MM.1S (cell line): Measurements from ENCODE around the gene MX1.

Experiments
- DNase-seq: peaks from one replicate; pipeline ENCODE4 v3.0.0-alpha.2; 2015
- H2AFZ ChIP-seq: fragments of 300-600 bp; sonication (generic); 2 replicates; pipeline ENCODE4 v1.6.0; 2016; ENCODE audit warnings: antibody characterized with exemption, low read length
- H3F3A ChIP-seq: fragments of 300-600 bp; sonication (generic); 2 replicates; pipeline ENCODE4 v1.6.1; 2016; ENCODE audit warnings: mild to moderate bottlenecking, antibody characterized with exemption, low read length, moderate library complexity, mixed read lengths; ENCODE audit not compliant: insufficient read depth
- H3K27ac ChIP-seq: fragments of 300-600 bp; sonication (generic); 2 replicates; pipeline ENCODE4 v1.5.1; 2016; ENCODE audit warnings: mild to moderate bottlenecking, low read length
- H3K27me3 ChIP-seq: fragments of 300-600 bp; sonication (generic); replicated peaks from 2 replicates; pipeline ENCODE4 v1.6.0; 2016; ENCODE audit warnings: low read length; ENCODE audit not compliant: insufficient read depth
- H3K36me3 ChIP-seq: fragments of 300-600 bp; sonication (generic); replicated peaks from 2 replicates; pipeline ENCODE4 v1.6.1; 2016; ENCODE audit warnings: mild to moderate bottlenecking, low read length, mixed read lengths; ENCODE audit not compliant: insufficient read depth
- H3K4me1 ChIP-seq: fragments of 300-600 bp; sonication (generic); 2 replicates; pipeline ENCODE4 v1.6.1; 2016; ENCODE audit warnings: low read length, mixed read lengths
- H3K4me2 ChIP-seq: fragments of 300-600 bp; sonication (generic); 2 replicates; pipeline ENCODE4 v1.6.0; 2016; ENCODE audit warnings: low read depth, low read length
- H3K4me3 ChIP-seq: fragments of 300-600 bp; sonication (generic); 2 replicates; pipeline ENCODE4 v1.5.1; 2016; ENCODE audit warnings: low read length, mixed read lengths
- H3K79me2 ChIP-seq: fragments of 300-600 bp; sonication (generic); 2 replicates; pipeline ENCODE4 v1.6.1; 2016; ENCODE audit warnings: mixed run types, low read length, mixed read lengths
- H3K9ac ChIP-seq: fragments of 300-600 bp; sonication (generic); 2 replicates; pipeline ENCODE4 v1.6.1; 2016; ENCODE audit warnings: low read length, mixed read lengths
- H3K9me2 ChIP-seq: fragments of 300-600 bp; sonication (generic); replicated peaks from 2 replicates; pipeline ENCODE4 v1.6.1; 2016; ENCODE audit warnings: mild to moderate bottlenecking, low read length, mixed read lengths; ENCODE audit not compliant: insufficient read depth
- H3K9me3 ChIP-seq: fragments of 300-600 bp; sonication (generic); replicated peaks from 2 replicates; pipeline ENCODE4 v1.6.1; 2016; ENCODE audit warnings: mild to moderate bottlenecking, low read length, mixed read lengths; ENCODE audit not compliant: insufficient read depth
- H4K20me1 ChIP-seq: fragments of 300-600 bp; sonication (generic); 2 replicates; pipeline ENCODE4 v1.6.1; 2016; ENCODE audit warnings: mild to moderate bottlenecking, low read length, moderate library complexity, mixed read lengths; ENCODE audit not compliant: insufficient read depth
- CTCF ChIP-seq: fragments of 300-600 bp; sonication (generic); IDR thresholded peaks from 2 replicates; pipeline ENCODE4 v1.5.1; 2016; ENCODE audit warnings: antibody characterized with exemption, low read length, mixed read lengths
- EZH2 ChIP-seq: fragments of 300-600 bp; sonication (generic); optimal IDR thresholded peaks from 2 replicates; pipeline ENCODE3; 2017; ENCODE audit warnings: low read depth, mild to moderate bottlenecking, antibody characterized with exemption, low read length, mixed read lengths
- EZH2phosphoT487 ChIP-seq: fragments of 300-600 bp; sonication (generic); IDR thresholded peaks from 2 replicates; pipeline ENCODE4 v1.6.1; 2018; ENCODE audit warnings: antibody characterized with exemption, low read length

The MX1 gene

GRCh38 chr21:41500363-41500762 is 74.3 kb downstream of the MX1 start:
- Histone ChIP-seq H3K9me2 (no peaks in the 10 kb centered on the region), H3K4me3 (no peak overlapping the region), H3K4me2 (no peak overlapping the region), H3K27me3 (peaks cover 16% of the 10 kb centered on the region), H4K20me1 (no peaks in the 10 kb centered on the region), H3K79me2 (no peaks in the 10 kb centered on the region), H3K9ac (no peak overlapping the region), H3K4me1 (0 out of 2 replicates have a peak, but pooled peaks cover 8% of the 10 kb centered on the region), H3K27ac (no peak overlapping the region), H3F3A (no peaks in the 10 kb centered on the region), H3K36me3 (no peaks in the 10 kb centered on the region), H2AFZ (no peak overlapping the region), H3K9me3 (no peaks in the 10 kb centered on the region)
- DNase-seq: no peak
- TF ChIP-seq EZH2phosphoT487 (no peak), CTCF (no peak), EZH2 (no peak)

GRCh38 chr21:41500931-41501381 is 74.9 kb downstream of the MX1 start:
- Histone ChIP-seq H3K79me2 (no peaks in the 10 kb centered on the region), H3K36me3 (no peaks in the 10 kb centered on the region), H3K4me3 (no peak overlapping the region), H3F3A (no peaks in the 10 kb centered on the region), H3K9me2 (no peaks in the 10 kb centered on the region), H3K27ac (no peak overlapping the region), H3K4me2 (no peak overlapping the region), H4K20me1 (no peaks in the 10 kb centered on the region), H3K4me1 (0 out of 2 replicates have a peak, but pooled peaks cover 8% of the 10 kb centered on the region), H3K27me3 (peaks cover 22% of the 10 kb centered on the region), H3K9ac (no peak overlapping the region), H2AFZ (no peak overlapping the region), H3K9me3 (no peaks in the 10 kb centered on the region)
- no peak for TF ChIP-seq EZH2phosphoT487
- TF ChIP-seq CTCF: no peak
- no peak for TF ChIP-seq EZH2
- DNase-seq: no peak

GRCh38 chr21:41501919-41502318 is 75.9 kb downstream of the MX1 start:
- Histone ChIP-seq H3K27me3 (peaks cover 32% of the 10 kb centered on the region), H3K4me2 (no peak overlapping the region), H3K27ac (no peak overlapping the region), H3K9ac (no peak overlapping the region), H4K20me1 (no peaks in the 10 kb centered on the region), H3K9me2 (no peaks in the 10 kb centered on the region), H3K9me3 (no peaks in the 10 kb centered on the region), H3K36me3 (no peaks in the 10 kb centered on the region), H3K4me3 (no peak overlapping the region), H3K4me1 (0 out of 2 replicates have a peak, but pooled peaks cover 8% of the 10 kb centered on the region), H3F3A (no peaks in the 10 kb centered on the region), H2AFZ (no peak overlapping the region), H3K79me2 (no peaks in the 10 kb centered on the region)
- TF ChIP-seq EZH2phosphoT487: no peak
- TF ChIP-seq CTCF: no peak
- no peak for DNase-seq
